ENCODE results near the gene IRF4. TPM values are rescaled to one million over a fixed set of nuclear protein-coding genes. Genes with fewer than 3 reads are reported as not detected.

The IRF4 gene
- total RNA-seq, 2 experiments from 2014 or later: 189 to 291 TPM

DNA sequence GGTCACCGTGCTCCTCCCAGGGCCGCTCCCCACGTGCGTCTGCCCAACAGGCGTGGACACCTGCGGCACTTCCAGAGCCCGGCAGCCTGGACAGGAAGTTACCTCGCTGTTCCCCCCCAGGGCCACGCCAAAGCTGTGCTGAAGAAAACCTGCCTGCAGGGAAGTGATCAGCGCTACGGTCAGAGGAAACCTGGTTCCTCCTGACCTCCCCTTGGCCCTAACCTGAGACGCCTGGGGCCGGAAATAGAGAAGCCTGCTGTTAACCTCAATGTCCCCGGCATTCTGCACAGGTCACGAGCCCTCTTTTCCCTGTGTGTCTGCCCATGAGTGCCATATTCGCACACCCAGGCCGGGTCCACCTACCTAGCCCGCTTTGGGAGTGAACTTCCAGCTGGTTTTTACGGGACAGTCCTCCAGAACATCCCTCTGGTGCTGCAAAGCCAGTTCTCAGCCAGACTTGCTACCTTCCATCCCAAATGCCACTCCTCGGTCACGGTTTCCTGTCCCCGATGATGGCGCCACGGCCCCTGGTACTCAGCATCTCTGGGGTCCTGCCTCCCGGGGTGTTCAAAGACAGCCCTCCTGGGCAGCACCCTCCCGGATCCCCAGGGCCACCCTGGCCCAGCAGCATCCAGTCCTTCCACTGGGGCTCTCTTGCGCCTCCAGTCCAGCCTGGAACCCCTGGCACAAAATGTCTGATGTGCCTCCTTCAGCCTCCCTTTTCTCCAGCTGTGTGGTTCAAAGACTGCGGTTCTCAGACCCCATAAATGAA lies 12.0 kb upstream of the IRF4 start:
- DNase-seq (ENCODE audit: low spot score): no peak
- Histone ChIP-seq H3K9me2 (ENCODE audit: insufficient read depth, low read length) (no peaks in the 10 kb centered on the region), H3K4me2 (ENCODE audit: low read length) (no peak overlapping the region), H3K79me2 (ENCODE audit: insufficient read depth, low read depth, low read length) (no peaks in the 10 kb centered on the region), H3K4me1 (ENCODE audit: insufficient read depth, low read length, poor library complexity, severe bottlenecking) (peaks cover 41% of the 10 kb centered on the region), H3K36me3 (ENCODE audit: insufficient read depth, low read length) (no peaks in the 10 kb centered on the region), H3K9me3 (ENCODE audit: low read length) (no peaks in the 10 kb centered on the region), H4K20me1 (ENCODE audit: insufficient read depth, low read length) (no peaks in the 10 kb centered on the region), H2AFZ (ENCODE audit: low read length) (0 out of 2 replicates have a peak overlapping the region, but pooled peaks have one; percentile 24), H3K4me3 (ENCODE audit: low read depth, low read length, poor library complexity, severe bottlenecking) (no peak overlapping the region), H3K27ac (ENCODE audit: low read depth, low read length, poor library complexity, severe bottlenecking) (no peak overlapping the region)
- ChIA-PET CTCF (ENCODE audit: unreplicated experiment) (no interaction called here), POLR2A (interaction anchor here (1.2 kb wide), 1 partner anchor 64 kb away, joined by 5 read pairs; no protein-coding TSS in a partner anchor)
- BruUV-seq (replicated peaks): no TSS peak
- intact Hi-C loops (cut with micrococcal nuclease; ENCODE audit: unreplicated experiment): no loop called here
- no peak for TF ChIP-seq EZH2phosphoT487 (IDR thresholded peaks at IDR 0.05; ENCODE audit: borderline replicate concordance, low read depth, low read length)
- TF ChIP-seq, protein P1, sequence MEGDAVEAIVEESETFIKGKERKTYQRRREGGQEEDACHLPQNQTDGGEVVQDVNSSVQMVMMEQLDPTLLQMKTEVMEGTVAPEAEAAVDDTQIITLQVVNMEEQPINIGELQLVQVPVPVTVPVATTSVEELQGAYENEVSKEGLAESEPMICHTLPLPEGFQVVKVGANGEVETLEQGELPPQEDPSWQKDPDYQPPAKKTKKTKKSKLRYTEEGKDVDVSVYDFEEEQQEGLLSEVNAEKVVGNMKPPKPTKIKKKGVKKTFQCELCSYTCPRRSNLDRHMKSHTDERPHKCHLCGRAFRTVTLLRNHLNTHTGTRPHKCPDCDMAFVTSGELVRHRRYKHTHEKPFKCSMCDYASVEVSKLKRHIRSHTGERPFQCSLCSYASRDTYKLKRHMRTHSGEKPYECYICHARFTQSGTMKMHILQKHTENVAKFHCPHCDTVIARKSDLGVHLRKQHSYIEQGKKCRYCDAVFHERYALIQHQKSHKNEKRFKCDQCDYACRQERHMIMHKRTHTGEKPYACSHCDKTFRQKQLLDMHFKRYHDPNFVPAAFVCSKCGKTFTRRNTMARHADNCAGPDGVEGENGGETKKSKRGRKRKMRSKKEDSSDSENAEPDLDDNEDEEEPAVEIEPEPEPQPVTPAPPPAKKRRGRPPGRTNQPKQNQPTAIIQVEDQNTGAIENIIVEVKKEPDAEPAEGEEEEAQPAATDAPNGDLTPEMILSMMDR (conservative IDR thresholded peaks at IDR 0.05; ENCODE audit: low read length): no peak

DNA sequence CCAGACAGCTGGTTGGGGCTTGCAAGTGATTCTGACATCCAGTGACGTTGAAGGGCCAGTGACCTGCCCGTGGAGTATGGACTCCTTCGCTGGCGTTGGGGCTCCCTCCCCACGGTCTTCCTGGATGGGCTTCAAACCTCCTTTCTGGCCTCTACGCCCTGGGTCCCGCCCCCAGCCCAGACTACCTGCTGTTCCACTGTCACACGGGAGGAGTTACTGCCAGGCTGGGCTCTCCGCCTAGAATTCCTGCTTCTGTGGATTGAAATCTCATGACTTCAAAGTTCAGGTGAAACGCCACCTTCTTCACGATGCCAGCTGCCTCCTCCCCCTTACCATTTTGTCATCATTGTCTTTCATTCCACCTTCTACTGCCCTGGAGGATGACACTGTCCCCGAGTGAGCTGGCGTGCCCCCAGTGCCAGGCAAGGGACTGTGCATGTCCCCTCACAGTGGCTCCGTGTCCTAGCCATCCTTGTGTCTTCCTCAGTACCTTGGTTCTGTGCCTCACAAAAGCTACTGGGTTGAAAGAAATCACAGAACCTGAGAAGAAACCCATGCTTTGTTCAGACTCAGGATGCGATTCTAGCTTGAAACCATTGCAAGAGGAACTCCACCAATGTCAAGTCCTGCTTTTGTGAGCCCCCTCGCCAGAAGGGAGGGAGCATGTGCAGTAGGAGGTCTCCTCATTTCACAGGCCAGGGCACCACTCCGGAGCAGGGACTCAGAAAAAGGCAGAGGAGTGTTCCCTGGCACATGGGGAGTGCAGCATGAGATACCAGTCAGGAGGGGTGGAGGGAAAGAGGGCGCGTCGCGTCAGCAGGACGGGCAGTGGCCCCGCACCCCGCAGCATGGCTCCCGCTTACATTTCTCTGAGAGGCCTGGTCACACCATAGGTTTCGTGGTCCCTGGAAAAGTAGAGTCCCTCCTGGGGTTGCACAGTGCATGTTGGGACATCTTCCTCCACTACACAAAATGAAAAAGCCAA lies 11.0 kb upstream of the IRF4 start:
- Histone ChIP-seq H3K79me2 (ENCODE audit: insufficient read depth, low read depth, low read length) (no peaks in the 10 kb centered on the region), H3K27ac (ENCODE audit: low read depth, low read length, poor library complexity, severe bottlenecking) (no peak overlapping the region), H3K4me3 (ENCODE audit: low read depth, low read length, poor library complexity, severe bottlenecking) (no peak overlapping the region), H3K9me2 (ENCODE audit: insufficient read depth, low read length) (no peaks in the 10 kb centered on the region), H4K20me1 (ENCODE audit: insufficient read depth, low read length) (no peaks in the 10 kb centered on the region), H3K4me2 (ENCODE audit: low read length) (no peak overlapping the region), H2AFZ (ENCODE audit: low read length) (no peak overlapping the region), H3K36me3 (ENCODE audit: insufficient read depth, low read length) (no peaks in the 10 kb centered on the region), H3K9me3 (ENCODE audit: low read length) (no peaks in the 10 kb centered on the region), H3K4me1 (ENCODE audit: insufficient read depth, low read length, poor library complexity, severe bottlenecking) (peaks cover 41% of the 10 kb centered on the region)
- DNase-seq (ENCODE audit: low spot score): no peak
- TF ChIP-seq, protein P1 (conservative IDR thresholded peaks at IDR 0.05; ENCODE audit: low read length): no peak
- TF ChIP-seq EZH2phosphoT487 (IDR thresholded peaks at IDR 0.05; ENCODE audit: borderline replicate concordance, low read depth, low read length): no peak
- ChIA-PET CTCF (ENCODE audit: unreplicated experiment) (no interaction called here), POLR2A (interaction anchor here (1.0 to 1.2 kb wide), 2 partner anchors 65 to 95 kb away, joined by 3 to 5 read pairs; no protein-coding TSS in a partner anchor)
- BruUV-seq (replicated peaks): no TSS peak
- intact Hi-C loops (cut with micrococcal nuclease; ENCODE audit: unreplicated experiment): no loop called here

All from OCI-LY7 (cell line).